Stimulated activated CD8-positive, alpha-beta memory T cell treated with anti-CD3 and anti-CD28 coated beads, Interleukin-7, amount 100 ng/mL, for 48 hours (primary cell): ENCODE data around the gene RSBN1.
"Not testable (repeated sequence)": the region's sequence is repeated elsewhere in the genome, so short reads cannot be mapped to it uniquely, and the experiment has no call there.

Experiments used
- DNase-seq, 2 donors: peaks; one replicate each; pipeline ENCODE4 v3.0.0-alpha.2; 2020; ENCODE audit warnings: low read depth in 1 of 2; ENCODE audit errors: extremely low read depth in 1 of 2

RSBN1 gene

GRCh38 chr1:113749402-113749801, 62.9 kb downstream of the RSBN1 start:
- no peak for DNase-seq

GRCh38 chr1:113747376-113747775, 64.9 kb downstream of the RSBN1 start:
- no peak for DNase-seq

- DNase-seq: no peak
Observed at GRCh38 chr1:113745425-113745824, 66.9 kb downstream of the RSBN1 start.

- no peak for DNase-seq
Observed at GRCh38 chr1:113744114-113744513, 68.2 kb downstream of the RSBN1 start.

GRCh38 chr1:113742515-113742914, 69.8 kb downstream of the RSBN1 start:
- no peak for DNase-seq

GRCh38 chr1:113734357-113735055, 77.8 kb downstream of the RSBN1 start:
- DNase-seq: no peak

GRCh38 chr1:113732802-113733201, 79.5 kb downstream of the RSBN1 start:
- DNase-seq: peak in 1 of 2 donors; percentile 1

GRCh38 chr1:113721010-113721409, 91.3 kb downstream of the RSBN1 start:
- no peak for DNase-seq

- not testable (repeated sequence) for DNase-seq
Observed at GRCh38 chr1:113718621-113719020, 93.7 kb downstream of the RSBN1 start.

- DNase-seq: not testable (repeated sequence)
Observed at GRCh38 chr1:113717506-113717905, 94.8 kb downstream of the RSBN1 start.

GRCh38 chr1:113714606-113715269, 97.5 kb downstream of the RSBN1 start:
- DNase-seq: no peak
